PC-9 (cell line): ENCODE data around the gene IDH3G. TPM values are rescaled to one million over a fixed set of nuclear protein-coding genes. Genes with fewer than 3 reads are reported as not detected.

Experiments
- BruUV-seq: library from RNA; stranded (reverse); fragments of 400-500 nt; replicated peaks from 2 replicates; lab custom pipeline; 2021; lab: Mats Ljungman, UMichigan
- CTCF ChIA-PET: fragments of 300-600 bp; sonication (Branson Sonifier 250); formaldehyde crosslinking; loops from one replicate; lab custom pipeline; 2022; ENCODE audit warnings: antibody characterized with exemption; lab: Charles Lee
- POLR2A ChIA-PET: fragments of 300-600 bp; sonication (Branson Sonifier 250); formaldehyde crosslinking; loops from one replicate; lab custom pipeline; 2022; ENCODE audit warnings: antibody characterized with exemption; ENCODE audit not compliant: unreplicated experiment; lab: Charles Lee
- DNase-seq, 2 experiments: peaks; one replicate each; pipeline versions ENCODE4 v3.0.0 to v3.0.0-alpha.2; 2015 to 2022; ENCODE audit warnings: mixed read lengths in 1 of 2
- H2AFZ ChIP-seq: fragments of 200-600 bp; sonication (generic); 2 replicates; pipeline ENCODE4 v1.8.1; 2017; ENCODE audit warnings: antibody characterized with exemption
- H3F3A ChIP-seq: fragments of 200-600 bp; sonication (generic); 2 replicates; pipeline ENCODE4 v1.8.1; 2017; ENCODE audit warnings: antibody characterized with exemption, mild to moderate bottlenecking, low read depth; ENCODE audit not compliant: insufficient read depth
- H3K27ac ChIP-seq: fragments of 200-600 bp; sonication (generic); 2 replicates; pipeline ENCODE4 v1.6.1; 2016; ENCODE audit warnings: mixed run types
- H3K27me3 ChIP-seq: fragments of 200-600 bp; sonication (generic); 2 replicates; pipeline ENCODE4 v1.6.1; 2016; ENCODE audit warnings: low read depth, mixed run types; ENCODE audit not compliant: insufficient read depth
- H3K36me3 ChIP-seq: fragments of 200-600 bp; sonication (generic); 2 replicates; pipeline ENCODE4 v1.6.1; 2016; ENCODE audit warnings: low read depth, mixed run types
- H3K4me1 ChIP-seq: fragments of 200-600 bp; sonication (generic); replicated peaks from 2 replicates; pipeline ENCODE4 v1.6.1; 2016; ENCODE audit warnings: mixed run types; ENCODE audit not compliant: insufficient read depth
- H3K4me2 ChIP-seq: fragments of 200-600 bp; sonication (generic); 2 replicates; pipeline ENCODE4 v1.6.1; 2017; ENCODE audit warnings: mixed run types
- H3K4me3 ChIP-seq: fragments of 200-600 bp; sonication (generic); 2 replicates; pipeline ENCODE4 v1.6.1; 2016; ENCODE audit warnings: mixed run types
- H3K79me2 ChIP-seq: fragments of 200-600 bp; sonication (generic); 2 replicates; pipeline ENCODE4 v1.6.1; 2017; ENCODE audit warnings: low read depth, mixed run types
- H3K9me2 ChIP-seq: fragments of 200-600 bp; sonication (generic); 2 replicates; pipeline ENCODE4 v1.8.1; 2017; ENCODE audit warnings: mild to moderate bottlenecking; ENCODE audit not compliant: insufficient read depth
- H3K9me3 ChIP-seq: fragments of 200-600 bp; sonication (generic); 2 replicates; pipeline ENCODE4 v1.8.1; 2016; ENCODE audit warnings: low read depth; ENCODE audit not compliant: insufficient read depth
- H4K20me1 ChIP-seq: fragments of 200-600 bp; sonication (generic); 2 replicates; pipeline ENCODE4 v1.8.1; 2017; ENCODE audit not compliant: insufficient read depth
- CTCF ChIP-seq: fragments of 200-600 bp; sonication (generic); conservative IDR thresholded peaks from 2 replicates; pipeline ENCODE4 v1.6.1; 2017; ENCODE audit warnings: mixed run types, antibody characterized with exemption, mild to moderate bottlenecking, moderate library complexity
- EZH2 ChIP-seq: fragments of 200-600 bp; sonication (generic); IDR thresholded peaks from 2 replicates; pipeline ENCODE4 v1.8.0; 2017; ENCODE audit warnings: antibody characterized with exemption, low read depth
- intact Hi-C: fragments of 100-400 bp; cut with micrococcal nuclease; formaldehyde crosslinking; loops from one replicate; pipeline ENCODE4 v1.10.0; 2022; ENCODE audit not compliant: unreplicated experiment
- total RNA-seq: library from RNA; stranded (reverse); gene quantifications from 2 replicates; pipeline ENCODE4 v1.2.3, GENCODE V29; 2021

IDH3G gene
- total RNA-seq, 1 experiment from 2014 or later: 63.4 TPM

DNA sequence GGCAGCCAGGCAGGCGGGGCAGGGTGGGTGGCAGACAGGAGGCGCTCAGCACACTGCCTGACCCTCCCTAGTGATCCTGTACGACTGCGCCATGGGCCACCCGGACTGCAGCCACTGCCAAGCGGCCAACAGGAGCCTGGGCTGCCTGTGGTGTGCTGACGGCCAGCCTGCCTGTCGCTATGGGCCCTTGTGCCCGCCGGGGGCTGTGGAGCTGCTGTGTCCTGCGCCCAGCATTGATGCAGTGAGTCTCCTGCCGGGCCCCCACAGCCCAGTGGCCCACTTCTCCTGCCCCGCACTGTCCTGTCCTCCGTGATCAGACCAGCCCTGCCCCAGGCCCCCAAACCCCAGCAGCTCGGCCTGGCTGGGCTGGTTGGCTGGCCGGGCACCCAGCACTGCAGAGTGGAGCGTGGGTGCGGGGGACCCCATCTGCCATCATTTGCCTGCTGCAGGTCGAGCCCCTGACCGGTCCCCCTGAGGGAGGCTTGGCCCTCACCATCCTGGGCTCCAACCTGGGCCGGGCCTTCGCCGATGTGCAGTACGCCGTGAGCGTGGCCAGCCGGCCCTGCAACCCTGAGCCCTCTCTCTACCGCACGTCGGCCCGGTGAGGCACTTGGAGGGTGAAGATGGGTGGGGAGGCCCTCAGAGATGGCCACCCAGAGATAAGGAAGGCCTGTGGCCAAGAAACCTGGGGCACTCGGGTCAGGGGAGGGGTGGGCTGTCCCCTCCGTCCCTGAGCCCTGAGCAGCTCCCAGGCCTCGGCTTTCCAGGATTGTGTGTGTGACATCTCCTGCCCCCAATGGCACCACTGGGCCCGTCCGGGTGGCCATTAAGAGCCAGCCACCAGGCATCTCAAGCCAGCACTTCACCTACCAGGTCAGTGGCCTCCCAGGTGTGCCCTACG is 22.5 kb downstream of the IDH3G start:
- Histone ChIP-seq H3K27me3 (no peaks in the 10 kb centered on the region), H3K36me3 (no peaks in the 10 kb centered on the region), H3K9me2 (no peaks in the 10 kb centered on the region), H2AFZ (no peak overlapping the region), H3K9me3 (no peaks in the 10 kb centered on the region), H3K27ac (no peak overlapping the region), H3F3A (no peaks in the 10 kb centered on the region), H3K79me2 (no peaks in the 10 kb centered on the region), H3K4me1 (no peaks in the 10 kb centered on the region), H4K20me1 (no peaks in the 10 kb centered on the region), H3K4me2 (no peak overlapping the region), H3K4me3 (no peak overlapping the region)
- intact Hi-C loops: no loop called here
- no peak for TF ChIP-seq CTCF
- no peak for TF ChIP-seq EZH2
- no peak for DNase-seq
- ChIA-PET POLR2A (interaction anchor here (0.5 kb wide), 1 partner anchor 179 kb away, joined by 6 read pairs; no protein-coding TSS in a partner anchor), CTCF (no interaction called here)
- no TSS peak for BruUV-seq

GRCh38 chrX:153770601-153771414 is 23.4 kb downstream of the IDH3G start:
- H3K9me3 ChIP-seq: no peaks in the 10 kb centered on the region
- CTCF ChIA-PET: no interaction called here
- H3K36me3 ChIP-seq: no peaks in the 10 kb centered on the region
- no peak overlapping the region for H3K4me3 ChIP-seq
- peaks cover under 1% of the 10 kb centered on the region; the same call in 1 of the 2 replicates for H3K4me1 ChIP-seq
- H3K79me2 ChIP-seq: no peaks in the 10 kb centered on the region
- H3K9me2 ChIP-seq: no peaks in the 10 kb centered on the region
- no TSS peak for BruUV-seq
- no peaks in the 10 kb centered on the region for H4K20me1 ChIP-seq
- TF ChIP-seq EZH2 (no peak), CTCF (no peak)
- H3F3A ChIP-seq: no peaks in the 10 kb centered on the region
- no peak overlapping the region for H2AFZ ChIP-seq
- POLR2A ChIA-PET: no interaction called here
- no peak overlapping the region for H3K4me2 ChIP-seq
- H3K27me3 ChIP-seq: no peaks in the 10 kb centered on the region
- no peak overlapping the region for H3K27ac ChIP-seq
- intact Hi-C loops: no loop called here
- no peak for DNase-seq

GRCh38 chrX:153769865-153770600 is 24.1 kb downstream of the IDH3G start:
- Histone ChIP-seq H3K4me3 (no peak overlapping the region), H2AFZ (no peak overlapping the region), H3K27me3 (no peaks in the 10 kb centered on the region), H3K9me2 (no peaks in the 10 kb centered on the region), H3K4me1 (peaks cover 4% of the 10 kb centered on the region; the same call in 1 of the 2 replicates), H3K36me3 (no peaks in the 10 kb centered on the region), H4K20me1 (no peaks in the 10 kb centered on the region), H3K9me3 (no peaks in the 10 kb centered on the region), H3K79me2 (no peaks in the 10 kb centered on the region), H3K4me2 (no peak overlapping the region), H3F3A (no peaks in the 10 kb centered on the region), H3K27ac (no peak overlapping the region)
- no peak for TF ChIP-seq CTCF
- no peak for TF ChIP-seq EZH2
- BruUV-seq: no TSS peak
- intact Hi-C loops: loop anchor here (5.0 kb wide), 1 partner anchor 762 kb away; no protein-coding TSS in a partner anchor
- POLR2A ChIA-PET: no interaction called here
- CTCF ChIA-PET: no interaction called here
- no peak for DNase-seq
